ENCODE results near the gene OR10A5.
"Not testable (repeated sequence)": the region's sequence is repeated elsewhere in the genome, so short reads cannot be mapped to it uniquely, and the experiment has no call there.

The OR10A5 gene

GRCh38 chr11:6845383-6845782 lies at the start of gene OR10A5:
Gene OR10A5 (plus strand): TSS chr11:6845683. CDS start chr11:6845683, 0 bp downstream.
- DNase-seq (ENCODE audit: low read depth), result no peak

GRCh38 chr11:6799402-6799801 lies 46.1 kb upstream of the OR10A5 start, which contains the start of gene OR6A2:
Gene OR6A2 (minus strand): TSS chr11:6799689. CDS start chr11:6795708, 3,981 bp downstream.
- peak; percentile 33 for DNase-seq (ENCODE audit: low read depth)

- not testable (repeated sequence) for DNase-seq (ENCODE audit: low read depth)
Observed at GRCh38 chr11:6801075-6801474, 44.4 kb upstream of the OR10A5 start.

GRCh38 chr11:6812390-6813005 lies 33.0 kb upstream of the OR10A5 start:
- peak; percentile 53 for DNase-seq (ENCODE audit: low read depth)

- DNase-seq (ENCODE audit: low read depth), result no peak
Observed at GRCh38 chr11:6813656-6814055, 31.8 kb upstream of the OR10A5 start.

- peak; percentile 9 for DNase-seq (ENCODE audit: low read depth)
Observed at GRCh38 chr11:6817694-6818093, 27.8 kb upstream of the OR10A5 start.

GRCh38 chr11:6818967-6819366 lies 26.5 kb upstream of the OR10A5 start:
- no peak for DNase-seq (ENCODE audit: low read depth)

- no peak for DNase-seq (ENCODE audit: low read depth)
Observed at GRCh38 chr11:6824136-6824823, 21.2 kb upstream of the OR10A5 start.

- no peak for DNase-seq (ENCODE audit: low read depth)
Observed at GRCh38 chr11:6825231-6825744, 20.2 kb upstream of the OR10A5 start.

- DNase-seq (ENCODE audit: low read depth), result no peak
Observed at GRCh38 chr11:6828103-6828502, 17.4 kb upstream of the OR10A5 start.

- no peak for DNase-seq (ENCODE audit: low read depth)
Observed at GRCh38 chr11:6833356-6833755, 12.1 kb upstream of the OR10A5 start.

- DNase-seq (ENCODE audit: low read depth), result no peak
Observed at GRCh38 chr11:6834021-6834420, 11.5 kb upstream of the OR10A5 start.

- DNase-seq (ENCODE audit: low read depth), result no peak
Observed at GRCh38 chr11:6841694-6842093, 3.8 kb upstream of the OR10A5 start.

- no peak for DNase-seq (ENCODE audit: low read depth)
Observed at GRCh38 chr11:6843670-6844069, 1.8 kb upstream of the OR10A5 start.

- DNase-seq (ENCODE audit: low read depth), result no peak
Observed at GRCh38 chr11:6844356-6844755, 1.1 kb upstream of the OR10A5 start.

- no peak for DNase-seq (ENCODE audit: low read depth)
Observed at GRCh38 chr11:6850526-6850925, 5.0 kb downstream of the OR10A5 start.

- not testable (repeated sequence) for DNase-seq (ENCODE audit: low read depth)
Observed at GRCh38 chr11:6854801-6855200, 9.3 kb downstream of the OR10A5 start.

- DNase-seq (ENCODE audit: low read depth), result peak; percentile 63
Observed at GRCh38 chr11:6855971-6856541, 10.6 kb downstream of the OR10A5 start.

- DNase-seq (ENCODE audit: low read depth), result peak; percentile 46
Observed at GRCh38 chr11:6856871-6857270, 11.4 kb downstream of the OR10A5 start.

GRCh38 chr11:6862961-6863360 lies 17.5 kb downstream of the OR10A5 start, which contains the start of gene OR10A2:
Gene OR10A2 (plus strand): TSS chr11:6863057. CDS start chr11:6869755, 6,698 bp downstream.
- no peak for DNase-seq (ENCODE audit: low read depth)

- DNase-seq (ENCODE audit: low read depth), result peak; percentile 39
Observed at GRCh38 chr11:6864438-6864837, 19.0 kb downstream of the OR10A5 start.

GRCh38 chr11:6871278-6871677 lies 25.8 kb downstream of the OR10A5 start:
- DNase-seq (ENCODE audit: low read depth), result no peak

GRCh38 chr11:6875761-6876160 lies 30.3 kb downstream of the OR10A5 start:
- no peak for DNase-seq (ENCODE audit: low read depth)

Measured in EH (cell line).